ENCODE data around the gene DGCR6L.
"Not testable (repeated sequence)": the region's sequence is repeated elsewhere in the genome, so short reads cannot be mapped to it uniquely, and the experiment has no call there.

DNA sequence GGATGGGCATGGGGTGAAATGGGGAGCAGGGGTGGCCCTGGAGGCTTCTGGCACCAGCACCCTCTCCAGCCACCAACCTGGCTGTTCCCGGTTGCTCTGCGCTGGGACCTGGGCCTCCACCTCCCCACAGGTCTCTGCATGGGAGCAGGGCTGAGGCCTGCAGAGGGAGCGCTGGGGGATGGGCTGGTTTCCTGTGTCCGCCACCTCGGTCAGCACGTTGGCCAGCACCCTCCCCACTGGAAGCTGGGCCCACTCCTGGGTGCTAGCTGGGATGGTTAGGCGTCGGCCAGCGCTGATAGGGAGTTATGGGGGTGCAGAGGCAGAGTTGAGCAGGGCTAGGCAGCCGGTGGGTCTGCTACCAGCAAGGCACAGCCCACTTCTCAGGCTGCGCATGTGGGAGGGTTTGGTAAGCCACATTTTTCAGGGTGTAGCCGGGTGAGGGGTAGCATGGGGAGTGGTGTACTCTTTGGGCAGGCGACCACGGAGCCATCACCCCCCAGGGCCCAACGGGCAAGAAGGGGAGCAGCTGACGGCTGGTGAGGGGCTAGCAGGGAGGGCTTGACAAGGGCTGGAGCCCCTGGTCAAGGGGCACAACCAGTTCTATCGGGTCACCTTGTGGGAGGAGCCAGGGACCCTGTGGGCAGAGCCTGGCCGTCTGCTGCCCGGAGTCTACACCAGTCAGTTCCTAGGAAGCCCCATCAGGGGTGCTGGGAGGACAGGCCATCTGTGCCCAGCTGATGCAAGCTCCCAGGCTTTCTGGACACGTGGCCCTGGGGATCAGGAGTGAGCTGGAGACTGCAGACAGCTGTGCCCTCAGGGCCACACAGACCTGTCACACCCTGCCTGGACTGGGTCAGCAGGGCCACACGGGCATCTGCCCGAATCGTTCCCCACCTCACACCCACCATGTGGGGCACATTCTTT, 49.4 kb downstream of the DGCR6L start:
- TF ChIP-seq POLR2A, POLR2AphosphoS5 (IDR thresholded peaks at IDR 0.05): not testable (repeated sequence)
- TF ChIP-seq, protein P1, sequence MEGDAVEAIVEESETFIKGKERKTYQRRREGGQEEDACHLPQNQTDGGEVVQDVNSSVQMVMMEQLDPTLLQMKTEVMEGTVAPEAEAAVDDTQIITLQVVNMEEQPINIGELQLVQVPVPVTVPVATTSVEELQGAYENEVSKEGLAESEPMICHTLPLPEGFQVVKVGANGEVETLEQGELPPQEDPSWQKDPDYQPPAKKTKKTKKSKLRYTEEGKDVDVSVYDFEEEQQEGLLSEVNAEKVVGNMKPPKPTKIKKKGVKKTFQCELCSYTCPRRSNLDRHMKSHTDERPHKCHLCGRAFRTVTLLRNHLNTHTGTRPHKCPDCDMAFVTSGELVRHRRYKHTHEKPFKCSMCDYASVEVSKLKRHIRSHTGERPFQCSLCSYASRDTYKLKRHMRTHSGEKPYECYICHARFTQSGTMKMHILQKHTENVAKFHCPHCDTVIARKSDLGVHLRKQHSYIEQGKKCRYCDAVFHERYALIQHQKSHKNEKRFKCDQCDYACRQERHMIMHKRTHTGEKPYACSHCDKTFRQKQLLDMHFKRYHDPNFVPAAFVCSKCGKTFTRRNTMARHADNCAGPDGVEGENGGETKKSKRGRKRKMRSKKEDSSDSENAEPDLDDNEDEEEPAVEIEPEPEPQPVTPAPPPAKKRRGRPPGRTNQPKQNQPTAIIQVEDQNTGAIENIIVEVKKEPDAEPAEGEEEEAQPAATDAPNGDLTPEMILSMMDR (IDR thresholded peaks at IDR 0.05), result not testable (repeated sequence)

All from breast epithelium (tissue), 3 donors.